ENCODE measurements around the gene NOL3. TPM values are rescaled to one million over a fixed set of nuclear protein-coding genes. Genes with fewer than 3 reads are reported as not detected.

NOL3 gene
- total RNA-seq, 1 experiment from 2014 or later = 5.3 TPM

- H3K4me3 ChIP-seq (ENCODE audit: insufficient read depth, low read depth, low read length) = no peak overlapping the region
- DNase-seq = no peak
- peaks cover 38% of the 10 kb centered on the region for H3K36me3 ChIP-seq (replicated peaks; ENCODE audit: control insufficient read depth, insufficient read depth, low read length)
- no peaks in the 10 kb centered on the region for H3K27me3 ChIP-seq (ENCODE audit: control insufficient read depth, insufficient read depth, low read length)
Observed at GRCh38 chr16:67196881-67197280, 26.5 kb downstream of the NOL3 start.

GRCh38 chr16:67197704-67198103, 27.4 kb downstream of the NOL3 start:
- Histone ChIP-seq H3K36me3 (replicated peaks; ENCODE audit: control insufficient read depth, insufficient read depth, low read length) (peaks cover 38% of the 10 kb centered on the region), H3K27me3 (ENCODE audit: control insufficient read depth, insufficient read depth, low read length) (no peaks in the 10 kb centered on the region), H3K4me3 (ENCODE audit: insufficient read depth, low read depth, low read length) (no peak overlapping the region)
- DNase-seq = no peak

DNA sequence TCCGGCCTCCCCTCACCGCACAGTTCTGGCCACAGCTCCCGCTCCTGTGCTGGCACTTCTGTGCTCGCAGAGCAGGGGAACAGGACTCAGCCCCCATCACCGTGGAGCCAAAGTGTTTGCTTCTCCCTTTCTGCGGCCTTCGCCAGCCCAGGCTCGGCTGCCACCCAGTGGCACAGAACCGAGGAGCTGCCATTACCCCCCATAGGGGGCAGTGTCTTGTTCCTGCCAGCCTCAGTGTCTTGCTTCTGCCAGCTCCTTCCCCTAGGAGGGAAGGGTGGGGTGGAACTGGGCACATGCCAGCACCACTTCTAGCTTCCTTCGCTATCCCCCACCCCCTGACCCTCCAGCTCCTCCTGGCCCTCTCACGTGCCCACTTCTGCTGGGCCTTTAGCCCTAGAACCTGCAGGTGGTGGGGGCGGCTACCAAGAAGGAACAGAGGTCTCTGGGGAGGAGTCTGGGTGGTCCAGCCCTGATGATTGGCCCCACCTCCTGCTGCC, 27.9 kb downstream of the NOL3 start:
- Histone ChIP-seq H3K4me3 (ENCODE audit: insufficient read depth, low read depth, low read length) (no peak overlapping the region), H3K36me3 (replicated peaks; ENCODE audit: control insufficient read depth, insufficient read depth, low read length) (peaks cover 36% of the 10 kb centered on the region)
- DNase-seq = peak; percentile 91

DNA sequence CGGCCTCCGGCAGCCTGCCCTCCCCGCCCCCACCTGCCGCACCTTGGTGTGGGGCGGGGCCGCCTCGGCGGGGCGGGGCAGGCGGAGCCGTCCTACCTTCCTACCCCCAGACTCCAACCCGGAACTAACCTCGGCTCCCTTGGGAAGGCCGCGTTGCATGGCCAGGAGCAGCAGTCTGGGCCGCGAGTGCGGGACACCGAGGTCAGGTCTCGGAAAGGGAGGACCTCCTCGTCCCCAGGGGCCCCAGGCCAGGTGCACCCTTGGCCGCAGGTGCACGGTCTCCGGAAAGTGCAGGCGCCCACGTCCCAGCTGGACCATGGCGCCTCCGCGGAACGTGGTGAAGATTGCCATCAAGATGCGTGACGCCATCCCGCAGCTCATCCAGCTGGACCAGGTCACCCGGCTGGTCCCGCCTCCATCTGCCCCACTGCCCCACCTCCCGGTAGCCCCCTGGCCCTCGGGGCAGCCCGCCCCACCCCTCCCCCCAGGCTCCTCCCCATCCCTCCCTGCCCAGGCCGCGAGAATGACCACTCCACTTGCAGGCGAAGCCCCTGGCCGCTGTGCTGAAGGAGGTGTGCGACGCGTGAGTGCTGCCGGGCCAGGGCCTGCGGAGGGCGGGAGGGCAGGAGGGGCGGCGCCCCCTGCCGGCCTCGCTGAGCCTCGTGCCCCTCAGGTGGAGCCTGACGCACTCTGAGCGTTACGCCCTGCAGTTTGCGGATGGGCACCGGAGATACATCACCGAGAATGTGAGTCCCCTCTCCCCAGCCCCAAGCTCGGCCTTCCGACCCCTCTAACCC, 28.9 kb downstream of the NOL3 start, which contains the start of gene ELMO3:
Gene ELMO3 (plus strand): TSS at position 121 of the 797 bp plus-strand sequence. CDS start 196 bp downstream, at position 317.
- Histone ChIP-seq H3K4me3 (ENCODE audit: insufficient read depth, low read depth, low read length) (peak within 1 kb of the TSS; percentile 80), H3K27me3 (ENCODE audit: control insufficient read depth, insufficient read depth, low read length) (no peaks in the 10 kb centered on the region), H3K36me3 (replicated peaks; ENCODE audit: control insufficient read depth, insufficient read depth, low read length) (peaks cover 29% of the 10 kb centered on the region)
- peak; percentile 98 for DNase-seq

More for the DNA sequence above, 27.9 kb downstream of the NOL3 start:
- H3K27me3 ChIP-seq (ENCODE audit: control insufficient read depth, insufficient read depth, low read length) = no peaks in the 10 kb centered on the region

- peak; percentile 97 for DNase-seq
- peak overlapping the region; percentile 80 for H3K4me3 ChIP-seq (ENCODE audit: insufficient read depth, low read depth, low read length)
Observed at GRCh38 chr16:67199808-67200198, 29.5 kb downstream of the NOL3 start.

GRCh38 chr16:67200491-67200890, 30.2 kb downstream of the NOL3 start:
- Histone ChIP-seq H3K36me3 (replicated peaks; ENCODE audit: control insufficient read depth, insufficient read depth, low read length) (peaks cover 19% of the 10 kb centered on the region), H3K27me3 (ENCODE audit: control insufficient read depth, insufficient read depth, low read length) (no peaks in the 10 kb centered on the region), H3K4me3 (ENCODE audit: insufficient read depth, low read depth, low read length) (no peak overlapping the region)
- DNase-seq = peak; percentile 54

More at GRCh38 chr16:67199808-67200198, 29.5 kb downstream of the NOL3 start:
- H3K36me3 ChIP-seq (replicated peaks; ENCODE audit: control insufficient read depth, insufficient read depth, low read length) = peaks cover 24% of the 10 kb centered on the region
- H3K27me3 ChIP-seq (ENCODE audit: control insufficient read depth, insufficient read depth, low read length) = no peaks in the 10 kb centered on the region

GRCh38 chr16:67201411-67202345, 31.3 kb downstream of the NOL3 start:
- Histone ChIP-seq H3K27me3 (ENCODE audit: control insufficient read depth, insufficient read depth, low read length) (no peaks in the 10 kb centered on the region), H3K36me3 (replicated peaks; ENCODE audit: control insufficient read depth, insufficient read depth, low read length) (peaks cover 9% of the 10 kb centered on the region), H3K4me3 (ENCODE audit: insufficient read depth, low read depth, low read length) (no peak overlapping the region)
- peak; percentile 50 for DNase-seq

GRCh38 chr16:67202426-67202825, 32.1 kb downstream of the NOL3 start:
- no peak overlapping the region for H3K4me3 ChIP-seq (ENCODE audit: insufficient read depth, low read depth, low read length)
- H3K36me3 ChIP-seq (replicated peaks; ENCODE audit: control insufficient read depth, insufficient read depth, low read length) = peaks cover 2% of the 10 kb centered on the region
- DNase-seq = peak; percentile 45
- H3K27me3 ChIP-seq (ENCODE audit: control insufficient read depth, insufficient read depth, low read length) = no peaks in the 10 kb centered on the region

DNA sequence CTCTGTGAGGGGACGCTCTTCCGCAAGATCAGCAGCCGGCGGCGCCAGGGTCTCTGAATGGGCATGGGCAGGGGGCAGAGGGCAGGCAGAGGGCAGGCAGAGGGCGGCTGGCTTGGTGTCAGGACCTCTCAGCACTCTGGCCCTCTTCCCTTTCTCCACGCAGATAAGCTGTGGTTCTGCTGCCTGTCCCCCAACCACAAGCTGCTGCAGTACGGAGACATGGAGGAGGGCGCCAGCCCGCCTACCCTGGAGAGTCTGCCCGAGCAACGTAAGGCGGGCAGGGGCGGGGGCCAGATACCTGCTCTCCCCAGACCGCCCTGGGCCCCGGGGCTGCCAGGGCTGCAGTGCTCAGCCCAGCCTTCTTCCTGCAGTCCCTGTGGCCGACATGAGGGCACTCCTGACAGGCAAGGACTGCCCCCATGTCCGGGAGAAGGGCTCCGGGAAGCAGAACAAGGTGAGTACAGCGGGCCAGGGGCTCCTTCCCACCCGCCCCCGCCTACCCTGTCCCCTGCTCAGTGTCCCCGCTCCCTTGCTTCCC, 32.7 kb downstream of the NOL3 start:
- Histone ChIP-seq H3K4me3 (ENCODE audit: insufficient read depth, low read depth, low read length) (no peak overlapping the region), H3K27me3 (ENCODE audit: control insufficient read depth, insufficient read depth, low read length) (no peaks in the 10 kb centered on the region), H3K36me3 (replicated peaks; ENCODE audit: control insufficient read depth, insufficient read depth, low read length) (no peaks in the 10 kb centered on the region; the same call in 1 of the 2 replicates)
- peak; percentile 60 for DNase-seq

DNA sequence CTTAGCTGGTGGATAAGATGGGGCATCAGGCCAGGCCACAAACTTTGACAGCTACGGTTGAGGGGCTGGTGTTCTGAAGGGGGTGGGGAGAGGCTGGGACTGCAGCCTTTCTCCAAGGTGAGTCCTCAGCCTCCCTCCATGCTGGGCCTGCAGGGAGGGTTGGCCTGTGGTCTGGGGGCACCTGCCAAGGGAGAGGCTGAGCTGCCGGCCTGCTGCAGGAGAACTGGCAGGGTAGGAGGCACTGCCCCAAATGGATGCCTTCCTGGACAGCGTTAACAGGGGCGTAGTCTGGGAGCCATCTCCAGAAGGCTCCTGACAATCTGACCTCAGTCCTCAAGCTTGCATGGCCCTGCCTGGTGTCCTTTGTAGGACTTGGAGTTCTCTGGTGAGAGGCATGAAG, 33.7 kb downstream of the NOL3 start:
- no peak overlapping the region for H3K4me3 ChIP-seq (ENCODE audit: insufficient read depth, low read depth, low read length)
- H3K36me3 ChIP-seq (replicated peaks; ENCODE audit: control insufficient read depth, insufficient read depth, low read length) = no peaks in the 10 kb centered on the region; the same call in 1 of the 2 replicates
- DNase-seq = no peak
- no peaks in the 10 kb centered on the region for H3K27me3 ChIP-seq (ENCODE audit: control insufficient read depth, insufficient read depth, low read length)

- no peak overlapping the region for H3K4me3 ChIP-seq (ENCODE audit: insufficient read depth, low read depth, low read length)
- no peak for DNase-seq
- no peaks in the 10 kb centered on the region; the same call in 1 of the 2 replicates for H3K36me3 ChIP-seq (replicated peaks; ENCODE audit: control insufficient read depth, insufficient read depth, low read length)
- no peaks in the 10 kb centered on the region for H3K27me3 ChIP-seq (ENCODE audit: control insufficient read depth, insufficient read depth, low read length)
Observed at GRCh38 chr16:67206129-67206837, 35.9 kb downstream of the NOL3 start.

GRCh38 chr16:67206838-67207248, 36.5 kb downstream of the NOL3 start:
- DNase-seq = no peak
- no peaks in the 10 kb centered on the region; the same call in 1 of the 2 replicates for H3K27me3 ChIP-seq (ENCODE audit: control insufficient read depth, insufficient read depth, low read length)
- H3K4me3 ChIP-seq (ENCODE audit: insufficient read depth, low read depth, low read length) = no peak overlapping the region
- H3K36me3 ChIP-seq (replicated peaks; ENCODE audit: control insufficient read depth, insufficient read depth, low read length) = no peaks in the 10 kb centered on the region; the same call in 1 of the 2 replicates

DNA sequence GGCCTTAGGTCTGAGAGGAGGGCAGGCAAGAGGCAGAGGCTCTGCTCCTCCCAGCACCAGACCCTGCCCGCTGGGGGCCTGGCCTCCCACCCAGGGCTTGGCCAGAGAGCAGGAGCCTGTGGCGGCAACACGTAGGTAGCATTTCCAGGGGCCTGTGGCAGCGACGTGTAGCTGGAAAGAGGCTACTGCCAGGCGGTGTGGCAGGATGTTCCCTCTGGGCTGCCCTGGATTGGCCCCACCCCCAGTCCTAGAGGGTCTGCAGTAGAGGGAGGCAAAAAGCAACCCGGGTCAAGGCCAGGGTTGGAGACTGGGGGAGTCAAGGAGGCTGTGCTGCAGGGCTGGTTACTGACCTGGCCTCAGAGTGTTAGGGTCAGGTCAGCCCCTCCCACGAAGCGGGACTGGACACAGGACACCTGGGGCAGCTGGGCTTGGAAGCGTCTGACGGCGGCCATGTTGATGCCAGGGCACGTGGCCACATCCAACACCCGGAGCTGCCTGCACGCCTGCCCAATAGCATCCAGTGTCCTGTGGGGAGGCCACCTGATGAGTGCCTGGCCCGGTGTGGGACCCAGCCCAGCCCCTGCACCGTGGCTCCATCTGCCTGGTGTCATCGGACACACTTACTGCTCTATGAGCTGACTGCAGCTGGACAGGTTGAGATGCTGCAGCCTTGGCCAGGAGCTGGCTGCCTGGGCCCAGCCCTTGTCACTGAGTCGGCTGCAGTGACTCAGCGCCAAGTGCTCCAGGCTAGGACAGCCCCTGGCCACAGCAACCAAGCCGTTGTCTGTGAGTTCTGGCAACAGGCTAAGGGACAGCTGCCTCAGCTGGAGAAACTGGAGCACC, 37.1 kb downstream of the NOL3 start:
- H3K36me3 ChIP-seq (replicated peaks; ENCODE audit: control insufficient read depth, insufficient read depth, low read length) = no peaks in the 10 kb centered on the region; the same call in 1 of the 2 replicates
- no peaks in the 10 kb centered on the region; the same call in 1 of the 2 replicates for H3K27me3 ChIP-seq (ENCODE audit: control insufficient read depth, insufficient read depth, low read length)
- peak; percentile 74 for DNase-seq
- H3K4me3 ChIP-seq (ENCODE audit: insufficient read depth, low read depth, low read length) = no peak overlapping the region
